Upper lobe of left lung (tissue), 6 donors: ENCODE measurements around the gene STC2. TPM values are rescaled to one million over a fixed set of nuclear protein-coding genes. Genes with fewer than 3 reads are reported as not detected.
"Not testable (repeated sequence)": the region's sequence is repeated elsewhere in the genome, so short reads cannot be mapped to it uniquely, and the experiment has no call there.

Source experiments
- ATAC-seq, 2 donors: fragments of 200-7000 bp; cut with Tn5 transposase; one replicate each; pipeline ENCODE4 v1.9.1; 2022; ENCODE audit warnings: mild to moderate bottlenecking in 2 of 2, moderate library complexity in 2 of 2; ENCODE audit not compliant: low FRiP score in 2 of 2
- DNase-seq, 2 donors: peaks; one replicate each; pipeline ENCODE4 v3.0.0-alpha.2; 2019 to 2020
- H3K27ac ChIP-seq, 4 donors: fragments of 200-600 bp; sonication (generic); one replicate each; pipeline ENCODE4 v1.5.1; 2016 to 2019
- H3K27me3 ChIP-seq, 4 donors: fragments of 200-600 bp; sonication (generic); one replicate each; pipeline ENCODE4 v1.5.1; 2017 to 2019
- H3K36me3 ChIP-seq, 4 donors: fragments of 200-600 bp; sonication (generic); one replicate each; pipeline ENCODE4 v1.5.1; 2016 to 2019
- H3K4me1 ChIP-seq, 4 donors: fragments of 200-600 bp; sonication (generic); one replicate each; pipeline ENCODE4 v1.5.1; 2018 to 2019
- H3K4me3 ChIP-seq, 4 donors: fragments of 200-600 bp; sonication (generic); one replicate each; pipeline ENCODE4 v1.5.1; 2017 to 2019; ENCODE audit warnings: mild to moderate bottlenecking in 2 of 4, moderate library complexity in 1 of 4
- H3K9me3 ChIP-seq, 4 donors: fragments of 200-600 bp; sonication (generic); one replicate each; pipeline ENCODE4 v1.5.1; 2018 to 2019
- EP300 ChIP-seq, 4 donors: sonication (generic); formaldehyde crosslinking; IDR thresholded peaks; one replicate each; pipeline ENCODE4 v1.5.1; 2017; ENCODE audit warnings: antibody characterized with exemption in 4 of 4, control low read depth in 2 of 4
- POLR2A ChIP-seq, 4 donors: fragments of 450-650 bp; IDR thresholded peaks; one replicate each; pipeline ENCODE4 v1.5.1; 2016 to 2017; ENCODE audit warnings: antibody characterized with exemption in 4 of 4, mild to moderate bottlenecking in 2 of 4
- POLR2AphosphoS5 ChIP-seq, 2 donors: sonication (generic); formaldehyde crosslinking; IDR thresholded peaks; one replicate each; pipeline ENCODE4 v1.5.1; 2017; ENCODE audit warnings: antibody characterized with exemption in 2 of 2
- WGBS, 2 donors: methylation state at CpG; one replicate each; pipeline ENCODE4 v1.1.5; 2017 to 2018; 5-methylcytosine and 5-hydroxymethylcytosine counted together
- total RNA-seq, 6 donors: library from RNA; depleted of rRNA in 4 of 6; stranded (reverse); fragments of >200 nt in 4 of 6; gene quantifications; one replicate each; pipeline versions ENCODE4 v1.1.0 to v1.2.1, GENCODE V29; 2016 to 2021
- TF ChIP-seq, protein P1 (sequence below), 6 experiments: fragments of 450-650 bp in 4 of 6; fragments of 200-600 bp in 2 of 6; sonication (generic) in 2 of 6; IDR thresholded peaks; one replicate each; pipeline ENCODE4 v1.5.1; 2016 to 2019; ENCODE audit warnings: antibody characterized with exemption in 6 of 6
- donor health status: DM: no; HTN: no; CAD: no; lungs with moderate emphysema.
- donor health status: DM: no; HTN: yes; CAD: no; lungs with severe emphysema.

Gene STC2
- total RNA-seq, 6 donors from 2014 or later: 1.0 to 11.4 (median 6.2) TPM

DNA sequence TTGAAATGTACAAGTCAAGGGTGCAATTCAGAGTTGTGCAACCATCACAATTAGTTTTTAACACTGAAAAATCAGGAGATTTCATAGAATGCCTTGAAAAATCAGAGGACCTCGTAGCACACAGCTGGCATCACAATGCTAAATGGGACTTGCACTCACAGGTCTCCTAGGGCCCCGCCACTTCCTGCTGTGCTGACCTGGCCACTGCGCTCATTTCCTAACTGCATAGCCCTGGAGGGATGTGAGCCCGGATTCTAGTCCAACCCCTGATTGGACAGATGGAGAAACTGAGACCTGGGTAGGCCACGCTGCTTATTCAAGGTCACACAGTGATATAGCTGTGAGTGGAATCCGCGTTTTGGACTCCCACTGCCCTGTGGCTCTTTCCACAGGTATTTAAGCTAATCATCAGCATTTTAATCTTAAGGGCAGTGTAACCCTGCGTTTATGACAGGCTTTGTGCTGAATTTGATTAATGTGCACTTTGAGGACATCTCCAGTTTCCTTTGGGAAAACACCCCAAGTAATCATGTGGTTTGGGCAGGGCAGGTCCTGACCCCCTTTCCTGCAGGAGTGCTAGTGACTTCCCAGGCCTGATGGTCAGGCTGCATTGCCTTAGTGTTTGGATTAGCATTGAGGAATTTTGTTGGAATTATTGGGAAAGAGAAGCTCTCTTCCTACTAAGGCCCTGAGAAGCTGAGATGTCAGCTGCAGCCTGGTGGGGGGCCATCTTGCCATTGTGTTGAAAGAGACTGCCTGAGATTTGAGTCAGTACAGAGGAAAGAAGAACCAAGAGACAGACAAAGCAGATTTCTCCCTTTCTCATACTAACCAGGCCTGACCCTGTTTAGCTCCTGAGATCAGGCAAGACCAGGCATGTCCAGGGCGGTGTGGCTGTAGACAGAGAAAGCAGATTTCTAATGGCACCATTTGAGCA, 36.2 kb downstream of the STC2 start:
- H3K4me1 ChIP-seq: peaks cover 8 to 15% (median 10%) of the 10 kb centered on the region in 4 donors
- no peaks in the 10 kb centered on the region for H3K9me3 ChIP-seq
- no peak for DNase-seq
- TF ChIP-seq EP300 (IDR thresholded peaks at IDR 0.05) (no peak), POLR2AphosphoS5 (IDR thresholded peaks at IDR 0.05) (no peak), POLR2A (IDR thresholded peaks at IDR 0.05) (no peak)
- TF ChIP-seq, protein P1, sequence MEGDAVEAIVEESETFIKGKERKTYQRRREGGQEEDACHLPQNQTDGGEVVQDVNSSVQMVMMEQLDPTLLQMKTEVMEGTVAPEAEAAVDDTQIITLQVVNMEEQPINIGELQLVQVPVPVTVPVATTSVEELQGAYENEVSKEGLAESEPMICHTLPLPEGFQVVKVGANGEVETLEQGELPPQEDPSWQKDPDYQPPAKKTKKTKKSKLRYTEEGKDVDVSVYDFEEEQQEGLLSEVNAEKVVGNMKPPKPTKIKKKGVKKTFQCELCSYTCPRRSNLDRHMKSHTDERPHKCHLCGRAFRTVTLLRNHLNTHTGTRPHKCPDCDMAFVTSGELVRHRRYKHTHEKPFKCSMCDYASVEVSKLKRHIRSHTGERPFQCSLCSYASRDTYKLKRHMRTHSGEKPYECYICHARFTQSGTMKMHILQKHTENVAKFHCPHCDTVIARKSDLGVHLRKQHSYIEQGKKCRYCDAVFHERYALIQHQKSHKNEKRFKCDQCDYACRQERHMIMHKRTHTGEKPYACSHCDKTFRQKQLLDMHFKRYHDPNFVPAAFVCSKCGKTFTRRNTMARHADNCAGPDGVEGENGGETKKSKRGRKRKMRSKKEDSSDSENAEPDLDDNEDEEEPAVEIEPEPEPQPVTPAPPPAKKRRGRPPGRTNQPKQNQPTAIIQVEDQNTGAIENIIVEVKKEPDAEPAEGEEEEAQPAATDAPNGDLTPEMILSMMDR (IDR thresholded peaks at IDR 0.05): no peak
- peaks cover 0 to 3% (median 0%) of the 10 kb centered on the region in 4 donors for H3K27me3 ChIP-seq
- WGBS, 2 donors: 71 to 79% methylated on average over 9 of the region's 9 CpGs
- no peak for ATAC-seq
- no peak overlapping the region for H3K4me3 ChIP-seq
- no peaks in the 10 kb centered on the region for H3K36me3 ChIP-seq
- no peak overlapping the region for H3K27ac ChIP-seq

DNA sequence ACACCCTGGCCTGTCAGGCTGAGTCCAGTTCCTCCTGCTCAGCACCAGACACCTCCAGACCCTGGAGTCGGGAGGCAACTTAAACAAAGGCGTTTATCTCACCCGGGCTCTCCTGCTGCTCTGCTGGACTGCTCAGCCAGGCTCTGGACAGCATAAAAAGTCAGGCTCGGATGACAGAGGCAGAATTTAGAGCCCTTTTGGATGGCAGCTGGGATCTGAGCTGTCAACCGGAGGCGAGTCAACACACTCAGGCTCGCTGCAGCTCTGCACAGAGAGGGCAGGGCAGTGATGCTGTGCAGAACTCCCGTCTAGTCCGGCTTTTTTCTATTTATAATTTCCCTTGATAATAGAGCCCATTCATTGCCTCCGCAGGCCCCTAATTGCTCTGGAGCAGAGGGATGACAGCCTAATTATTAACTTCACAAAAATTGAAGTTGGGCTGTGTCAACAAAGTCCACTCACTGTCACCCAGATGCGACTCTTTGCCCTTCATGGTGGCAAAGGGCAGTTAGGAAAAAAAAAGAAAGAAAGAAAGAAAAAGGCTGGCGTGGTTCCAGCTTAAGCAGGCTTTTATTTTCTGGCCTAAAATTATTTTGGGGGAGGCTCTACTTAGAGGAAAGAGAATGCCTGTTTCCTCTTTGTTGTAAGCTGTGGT, 37.6 kb downstream of the STC2 start:
- 41 to 55% methylated on average over 9 to 12 of the region's 12 CpGs for WGBS, 2 donors
- ATAC-seq: no peak
- H3K4me3 ChIP-seq: no peak overlapping the region
- H3K4me1 ChIP-seq: peaks cover 8 to 15% (median 10%) of the 10 kb centered on the region in 4 donors
- no peak for DNase-seq
- H3K36me3 ChIP-seq: no peaks in the 10 kb centered on the region
- TF ChIP-seq EP300 (IDR thresholded peaks at IDR 0.05): no peak
- TF ChIP-seq, protein P1 (IDR thresholded peaks at IDR 0.05): no peak
- no peak for TF ChIP-seq POLR2A (IDR thresholded peaks at IDR 0.05)
- TF ChIP-seq POLR2AphosphoS5 (IDR thresholded peaks at IDR 0.05): no peak
- H3K9me3 ChIP-seq: no peaks in the 10 kb centered on the region
- H3K27me3 ChIP-seq: peaks cover 0 to 3% (median 0%) of the 10 kb centered on the region in 4 donors
- no peak overlapping the region for H3K27ac ChIP-seq

DNA sequence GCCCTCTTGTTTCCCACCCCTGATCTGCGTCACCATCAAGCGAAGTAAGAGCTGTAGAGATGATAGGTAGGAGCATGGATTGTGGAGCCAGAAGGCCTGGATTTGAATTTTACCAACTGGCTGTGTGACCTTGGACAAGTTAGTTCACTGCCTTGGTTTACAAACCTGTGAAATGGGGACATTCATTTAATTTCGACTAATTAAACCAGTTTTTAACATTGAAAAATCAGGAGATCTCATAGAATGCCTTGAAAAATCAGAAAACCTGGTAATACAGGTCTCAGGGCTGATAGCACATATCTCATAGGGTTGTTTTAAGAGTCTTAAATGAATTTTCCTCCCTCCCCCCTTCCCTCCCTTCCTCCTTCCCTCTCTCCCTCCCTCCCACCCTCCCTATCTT, 38.8 kb downstream of the STC2 start:
- DNase-seq (no peak), ATAC-seq (no peak)
- 68 to 91% methylated on average over 3 of the region's 3 CpGs for WGBS, 2 donors
- Histone ChIP-seq H3K27ac (no peak overlapping the region), H3K36me3 (no peaks in the 10 kb centered on the region), H3K27me3 (peaks cover 0 to 3% (median 0%) of the 10 kb centered on the region in 4 donors), H3K9me3 (no peaks in the 10 kb centered on the region), H3K4me3 (no peak overlapping the region), H3K4me1 (peaks cover 8 to 9% (median 9%) of the 10 kb centered on the region in 4 donors)
- TF ChIP-seq POLR2A (IDR thresholded peaks at IDR 0.05) (no peak), EP300 (IDR thresholded peaks at IDR 0.05) (no peak), POLR2AphosphoS5 (IDR thresholded peaks at IDR 0.05) (no peak)
- TF ChIP-seq, protein P1 (IDR thresholded peaks at IDR 0.05): no peak

DNA sequence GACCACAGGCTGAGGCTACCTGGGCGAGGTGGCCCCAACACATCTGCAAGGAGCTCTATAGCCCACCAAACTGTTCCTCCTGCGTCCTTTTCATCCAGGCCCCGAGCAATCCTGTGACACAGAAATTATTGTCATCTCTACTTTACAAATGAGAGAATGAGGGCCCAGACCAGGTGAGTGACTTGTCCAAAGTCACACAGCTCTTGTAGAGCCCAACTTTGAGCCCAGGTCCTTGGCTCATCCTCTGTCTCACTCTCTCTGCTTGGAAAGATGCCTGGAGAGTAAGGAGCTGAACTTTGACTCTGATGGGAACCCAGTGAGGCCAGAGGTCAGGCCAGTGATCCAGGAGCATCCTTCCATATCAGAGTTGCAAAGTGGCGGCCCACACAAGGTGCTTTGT, 39.6 kb downstream of the STC2 start:
- no peak for TF ChIP-seq EP300 (IDR thresholded peaks at IDR 0.05)
- peaks cover 1 to 6% (median 6%) of the 10 kb centered on the region in 4 donors for H3K4me1 ChIP-seq
- no peak overlapping the region for H3K27ac ChIP-seq
- no peaks in the 10 kb centered on the region for H3K36me3 ChIP-seq
- DNase-seq (no peak), ATAC-seq (no peak)
- H3K9me3 ChIP-seq: no peaks in the 10 kb centered on the region
- WGBS, 2 donors: 85% methylated on average over 4 of the region's 4 CpGs
- H3K27me3 ChIP-seq: peaks cover 0 to 5% (median under 1%) of the 10 kb centered on the region in 4 donors
- no peak overlapping the region for H3K4me3 ChIP-seq

DNA sequence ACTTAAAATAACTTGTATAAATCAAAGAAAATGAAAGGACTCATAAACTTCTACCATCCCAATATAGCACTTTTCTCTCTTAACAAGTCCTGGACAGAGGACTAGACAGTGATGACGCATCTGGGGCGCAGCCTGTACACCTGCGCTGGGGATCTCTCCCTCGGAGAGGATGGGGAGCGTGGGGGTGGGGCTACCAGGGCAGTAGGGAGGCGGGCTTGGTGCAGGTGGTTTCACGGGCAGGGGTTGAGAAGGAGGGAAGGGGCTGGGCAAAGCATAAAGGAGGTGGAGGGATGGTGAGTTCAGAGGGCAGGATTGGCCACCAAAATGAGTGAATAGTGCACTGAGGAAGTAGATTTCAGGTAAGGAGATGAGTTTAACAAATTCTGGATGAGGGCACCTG, 41.1 kb downstream of the STC2 start:
- Histone ChIP-seq H3K27ac (no peak overlapping the region), H3K36me3 (no peaks in the 10 kb centered on the region), H3K4me3 (no peak overlapping the region), H3K9me3 (no peaks in the 10 kb centered on the region), H3K27me3 (peaks cover 0 to 5% (median 0%) of the 10 kb centered on the region in 4 donors), H3K4me1 (peaks cover 0 to 9% (median 8%) of the 10 kb centered on the region in 4 donors)
- TF ChIP-seq POLR2A (IDR thresholded peaks at IDR 0.05): no peak
- TF ChIP-seq, protein P1 (IDR thresholded peaks at IDR 0.05): no peak
- no peak for TF ChIP-seq EP300 (IDR thresholded peaks at IDR 0.05)
- no peak for TF ChIP-seq POLR2AphosphoS5 (IDR thresholded peaks at IDR 0.05)
- WGBS, 2 donors: 40 to 48% methylated on average over 7 of the region's 7 CpGs
- DNase-seq (no peak), ATAC-seq (no peak)

DNA sequence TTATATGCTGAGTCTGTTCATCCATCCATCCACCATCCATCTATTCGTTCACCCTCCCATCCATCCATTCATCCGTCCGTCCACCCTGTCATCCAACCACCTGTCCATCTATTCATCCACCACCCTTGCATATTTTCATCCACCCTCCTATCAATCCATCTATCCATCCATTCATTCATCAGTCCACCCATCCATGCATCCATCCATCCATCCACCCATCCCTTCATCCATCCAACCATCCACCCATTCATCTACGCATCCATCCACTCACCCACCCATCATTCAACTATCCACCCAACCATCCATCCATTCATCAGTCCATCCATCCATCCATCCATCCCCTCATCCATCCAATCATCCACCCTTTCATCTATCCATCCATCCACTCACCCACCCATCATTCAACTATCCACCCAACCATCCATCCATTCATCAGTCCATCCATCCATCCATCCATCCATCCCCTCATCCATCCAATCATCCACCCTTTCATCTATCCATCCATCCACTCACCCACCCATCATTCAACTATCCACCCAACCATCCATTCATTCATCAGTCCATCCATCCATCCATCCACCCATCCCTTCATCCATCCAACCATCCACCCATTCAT, 43.8 kb downstream of the STC2 start:
- not testable (repeated sequence) for H3K27ac ChIP-seq, H3K27me3 ChIP-seq, H3K9me3 ChIP-seq, H3K4me3 ChIP-seq, H3K4me1 ChIP-seq, ATAC-seq, DNase-seq, H3K36me3 ChIP-seq
- 92 to 96% methylated on average over 4 of the region's 4 CpGs for WGBS, 2 donors
